Measurements from ENCODE around the gene RFX3.

- TF ChIP-seq, protein P1, sequence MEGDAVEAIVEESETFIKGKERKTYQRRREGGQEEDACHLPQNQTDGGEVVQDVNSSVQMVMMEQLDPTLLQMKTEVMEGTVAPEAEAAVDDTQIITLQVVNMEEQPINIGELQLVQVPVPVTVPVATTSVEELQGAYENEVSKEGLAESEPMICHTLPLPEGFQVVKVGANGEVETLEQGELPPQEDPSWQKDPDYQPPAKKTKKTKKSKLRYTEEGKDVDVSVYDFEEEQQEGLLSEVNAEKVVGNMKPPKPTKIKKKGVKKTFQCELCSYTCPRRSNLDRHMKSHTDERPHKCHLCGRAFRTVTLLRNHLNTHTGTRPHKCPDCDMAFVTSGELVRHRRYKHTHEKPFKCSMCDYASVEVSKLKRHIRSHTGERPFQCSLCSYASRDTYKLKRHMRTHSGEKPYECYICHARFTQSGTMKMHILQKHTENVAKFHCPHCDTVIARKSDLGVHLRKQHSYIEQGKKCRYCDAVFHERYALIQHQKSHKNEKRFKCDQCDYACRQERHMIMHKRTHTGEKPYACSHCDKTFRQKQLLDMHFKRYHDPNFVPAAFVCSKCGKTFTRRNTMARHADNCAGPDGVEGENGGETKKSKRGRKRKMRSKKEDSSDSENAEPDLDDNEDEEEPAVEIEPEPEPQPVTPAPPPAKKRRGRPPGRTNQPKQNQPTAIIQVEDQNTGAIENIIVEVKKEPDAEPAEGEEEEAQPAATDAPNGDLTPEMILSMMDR (IDR thresholded peaks at IDR 0.05): no peak
- no peak for TF ChIP-seq POLR2A (IDR thresholded peaks at IDR 0.05)
These were observed 243.4 kb downstream of the RFX3 start for GRCh38 chr9:3282365-3282764.
